Measurements from ENCODE around the gene CCAR1. TPM values are rescaled to one million over a fixed set of nuclear protein-coding genes. Genes with fewer than 3 reads are reported as not detected.
A peak's percentile ranks its signal among the peaks of the same experiment; 100 is the strongest.
"Not testable (repeated sequence)": the region's sequence is repeated elsewhere in the genome, so short reads cannot be mapped to it uniquely, and the experiment has no call there.

The CCAR1 gene
- total RNA-seq, 2 donors from 2014 or later = 30.9 to 68.6 TPM

DNA sequence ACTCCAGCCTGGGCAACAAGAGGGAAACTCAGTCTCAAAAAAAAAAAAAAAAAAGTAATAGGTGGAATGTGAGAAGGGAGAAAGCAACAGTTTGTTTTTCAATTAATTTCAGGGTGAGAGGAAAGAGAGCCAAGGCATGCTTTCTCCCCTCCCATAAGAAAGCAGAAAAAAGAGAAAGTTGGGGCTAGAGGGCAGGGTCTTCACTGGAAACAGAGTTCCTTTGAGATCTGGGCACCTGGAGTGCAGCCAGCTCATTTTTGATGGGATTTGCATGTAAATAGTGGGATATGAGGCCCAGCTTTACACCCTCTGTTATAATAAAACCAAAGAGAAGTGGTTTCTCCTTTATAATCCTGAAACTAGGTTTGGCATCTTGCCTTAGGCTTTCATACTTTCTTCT, 92.5 kb downstream of the CCAR1 start:
- no peaks in the 10 kb centered on the region for H3K36me3 ChIP-seq (replicated peaks in 1 of 2; ENCODE audit: insufficient read depth in 1 of 2, low read depth in 2 of 2)
- H3K9me3 ChIP-seq = no peaks in the 10 kb centered on the region
- intact Hi-C loops (cut with DNase I) = no loop called here
- no peak overlapping the region for H3K27ac ChIP-seq
- H3K4me3 ChIP-seq = no peak overlapping the region
- TF ChIP-seq POLR2A (IDR thresholded peaks at IDR 0.05) = no peak
- TF ChIP-seq, protein P1, sequence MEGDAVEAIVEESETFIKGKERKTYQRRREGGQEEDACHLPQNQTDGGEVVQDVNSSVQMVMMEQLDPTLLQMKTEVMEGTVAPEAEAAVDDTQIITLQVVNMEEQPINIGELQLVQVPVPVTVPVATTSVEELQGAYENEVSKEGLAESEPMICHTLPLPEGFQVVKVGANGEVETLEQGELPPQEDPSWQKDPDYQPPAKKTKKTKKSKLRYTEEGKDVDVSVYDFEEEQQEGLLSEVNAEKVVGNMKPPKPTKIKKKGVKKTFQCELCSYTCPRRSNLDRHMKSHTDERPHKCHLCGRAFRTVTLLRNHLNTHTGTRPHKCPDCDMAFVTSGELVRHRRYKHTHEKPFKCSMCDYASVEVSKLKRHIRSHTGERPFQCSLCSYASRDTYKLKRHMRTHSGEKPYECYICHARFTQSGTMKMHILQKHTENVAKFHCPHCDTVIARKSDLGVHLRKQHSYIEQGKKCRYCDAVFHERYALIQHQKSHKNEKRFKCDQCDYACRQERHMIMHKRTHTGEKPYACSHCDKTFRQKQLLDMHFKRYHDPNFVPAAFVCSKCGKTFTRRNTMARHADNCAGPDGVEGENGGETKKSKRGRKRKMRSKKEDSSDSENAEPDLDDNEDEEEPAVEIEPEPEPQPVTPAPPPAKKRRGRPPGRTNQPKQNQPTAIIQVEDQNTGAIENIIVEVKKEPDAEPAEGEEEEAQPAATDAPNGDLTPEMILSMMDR (IDR thresholded peaks at IDR 0.05) = no peak
- no peak for DNase-seq
- no peaks in the 10 kb centered on the region for H3K27me3 ChIP-seq
- no peak for ATAC-seq
- no peaks in the 10 kb centered on the region for H3K4me1 ChIP-seq

DNA sequence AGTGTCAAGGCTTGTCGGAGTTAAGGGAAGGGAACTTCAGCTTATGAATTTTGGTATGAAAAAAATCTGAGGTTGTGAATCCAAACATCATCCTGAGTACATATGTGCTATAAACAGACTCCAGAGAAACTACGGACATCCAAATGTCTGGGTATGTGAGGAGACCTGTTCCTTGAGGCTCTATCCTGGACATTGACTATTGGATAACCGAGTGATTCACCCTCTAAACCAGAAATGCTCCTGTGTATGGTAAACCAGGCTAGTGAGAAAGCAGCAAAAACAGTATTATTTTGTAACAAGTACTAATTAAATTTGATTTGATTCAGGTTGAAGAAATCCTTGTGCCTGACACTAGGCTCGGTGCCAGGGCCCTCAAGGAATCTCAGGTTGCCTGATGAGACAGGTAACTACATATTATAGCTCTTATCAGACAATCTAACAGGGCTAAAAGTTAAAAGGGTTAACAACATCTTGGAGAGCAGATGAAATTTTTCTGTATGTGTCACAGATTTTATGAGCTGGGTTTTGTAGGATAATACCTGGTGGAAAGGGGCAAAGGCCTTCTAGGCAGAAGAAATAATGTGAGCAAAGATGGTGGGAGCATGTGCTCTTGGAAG, 95.9 kb downstream of the CCAR1 start:
- ATAC-seq (no peak), DNase-seq (no peak)
- no peaks in the 10 kb centered on the region for H3K36me3 ChIP-seq (replicated peaks in 1 of 2; ENCODE audit: insufficient read depth in 1 of 2, low read depth in 2 of 2)
- intact Hi-C loops (cut with DNase I) = no loop called here
- H3K4me1 ChIP-seq = no peaks in the 10 kb centered on the region
- H3K27me3 ChIP-seq = no peaks in the 10 kb centered on the region
- H3K4me3 ChIP-seq = no peak overlapping the region
- WGBS, 2 donors = 64 to 66% methylated on average over 4 of the region's 4 CpGs
- TF ChIP-seq, protein P1 (IDR thresholded peaks at IDR 0.05) = no peak
- TF ChIP-seq POLR2A (IDR thresholded peaks at IDR 0.05) = no peak
- no peak overlapping the region for H3K27ac ChIP-seq
- no peaks in the 10 kb centered on the region for H3K9me3 ChIP-seq

DNA sequence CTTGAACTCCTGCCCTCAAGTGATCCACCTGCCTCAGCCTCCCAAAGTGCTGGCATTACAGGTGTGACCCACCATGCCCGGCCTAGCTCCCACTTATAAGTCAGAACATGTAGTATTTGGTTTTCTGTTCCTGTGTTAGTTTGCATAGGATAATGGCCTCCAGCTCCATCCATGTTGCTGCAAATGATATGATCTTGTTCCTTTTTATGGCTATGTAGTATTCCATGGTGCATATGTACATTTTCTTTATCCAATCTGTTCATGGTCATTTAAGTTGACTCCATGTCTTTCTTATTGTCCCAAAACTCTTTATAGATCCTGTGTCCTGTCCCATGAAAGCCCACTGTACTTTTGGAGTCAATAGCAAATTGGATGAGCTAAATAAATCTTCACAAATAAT, 99.3 kb downstream of the CCAR1 start:
- intact Hi-C loops (cut with DNase I); H3K27me3 ChIP-seq; DNase-seq; H3K9me3 ChIP-seq; H3K36me3 ChIP-seq (replicated peaks in 1 of 2; ENCODE audit: insufficient read depth in 1 of 2, low read depth in 2 of 2); ATAC-seq; H3K27ac ChIP-seq; H3K4me3 ChIP-seq; H3K4me1 ChIP-seq: not testable (repeated sequence)
- WGBS, 2 donors = 82 to 100% methylated on average over 1 of the region's 1 CpG

DNA sequence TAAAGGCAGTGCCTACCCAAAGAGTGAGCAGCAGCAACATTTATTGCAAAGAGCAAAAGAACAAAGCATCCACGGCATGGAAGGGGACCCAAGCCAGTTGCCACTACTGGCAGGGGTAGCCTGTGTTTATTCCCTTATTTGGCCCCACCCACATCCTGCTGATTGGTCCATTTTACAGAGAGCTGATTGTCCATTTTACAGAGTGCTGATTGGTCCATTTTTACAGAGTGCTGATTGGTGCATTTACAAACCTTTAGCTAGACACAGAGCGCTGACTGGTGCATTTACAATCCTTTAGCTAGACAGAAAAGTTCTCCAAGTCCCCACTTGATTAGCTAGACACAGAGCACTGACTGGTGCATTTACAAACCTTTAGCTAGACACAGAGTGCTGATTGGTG, 101.6 kb downstream of the CCAR1 start:
- 90 to 93% methylated on average over 2 of the region's 2 CpGs for WGBS, 2 donors
- H3K27me3 ChIP-seq; H3K36me3 ChIP-seq (replicated peaks in 1 of 2; ENCODE audit: insufficient read depth in 1 of 2, low read depth in 2 of 2); H3K4me1 ChIP-seq; H3K27ac ChIP-seq; ATAC-seq; H3K9me3 ChIP-seq; intact Hi-C loops (cut with DNase I); H3K4me3 ChIP-seq; DNase-seq: not testable (repeated sequence)

DNA sequence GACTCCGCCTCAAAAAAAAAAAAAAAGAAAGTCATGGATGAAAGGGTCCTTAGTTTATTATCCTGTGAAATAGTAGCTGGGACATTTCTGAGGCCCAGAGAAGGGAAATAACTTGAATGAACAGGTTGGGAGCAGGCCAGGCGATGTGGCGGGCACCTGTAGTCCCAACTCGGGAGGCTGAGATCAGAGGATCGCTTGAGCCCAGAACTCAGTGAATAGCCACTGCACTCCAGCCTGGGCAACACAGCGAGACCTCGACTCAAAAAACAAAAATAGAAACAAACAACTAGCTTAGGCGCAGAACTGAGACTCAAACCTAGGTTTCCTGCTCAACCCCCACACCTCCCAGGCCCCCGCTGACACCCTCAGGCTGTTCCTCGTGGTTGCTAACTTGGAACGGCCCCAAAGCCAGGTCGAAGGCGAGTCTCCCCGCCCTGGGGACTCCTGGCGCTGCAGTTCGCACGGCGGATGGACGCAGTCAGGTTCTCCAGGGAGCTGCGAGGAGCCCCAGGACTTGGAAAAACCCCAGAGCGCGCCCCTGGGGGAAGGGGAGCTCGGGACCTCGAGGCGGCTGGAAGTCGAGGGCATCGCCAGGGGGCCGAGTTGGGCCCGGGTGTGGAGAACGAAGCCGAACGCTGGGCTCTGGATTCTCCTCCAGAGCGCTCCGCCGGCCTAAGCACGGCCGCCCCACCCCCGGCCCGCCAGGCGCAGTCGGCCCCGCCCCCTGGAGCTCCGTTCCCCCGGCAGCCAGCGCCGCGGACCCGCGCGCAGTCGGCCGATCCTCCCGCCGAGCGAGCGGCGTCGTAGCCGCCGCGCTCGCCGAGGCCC, 105.9 kb downstream of the CCAR1 start, which contains the start of gene STOX1:
Gene STOX1, plus strand, starts transcription at position 768 of the 828 bp plus-strand sequence. CDS start 93 bp downstream, outside the sequence.
- Histone ChIP-seq H3K9me3 (no peaks in the 10 kb centered on the region), H3K27me3 (no peaks in the 10 kb centered on the region), H3K36me3 (replicated peaks in 1 of 2; ENCODE audit: insufficient read depth in 1 of 2, low read depth in 2 of 2) (no peaks in the 10 kb centered on the region), H3K4me1 (peaks cover 8% of the 10 kb centered on the region), H3K27ac (peak within 1 kb of the TSS in 3 of 4 donors; percentile 57 to 74 (median 61)), H3K4me3 (peak within 1 kb of the TSS; percentile 19 to 25)
- intact Hi-C loops (cut with DNase I) = no loop called here
- ATAC-seq = peak; percentile 91
- 4 to 20% methylated on average over 9 to 48 of the region's 63 CpGs for WGBS, 2 donors
- peak; percentile 57 to 76 (median 63) for DNase-seq
- TF ChIP-seq, protein P1 (IDR thresholded peaks at IDR 0.05) = peak in 2 of 7 experiments; percentile 4 to 6
- TF ChIP-seq POLR2A (IDR thresholded peaks at IDR 0.05) = peak in 1 of 3 donors; percentile 36

DNA sequence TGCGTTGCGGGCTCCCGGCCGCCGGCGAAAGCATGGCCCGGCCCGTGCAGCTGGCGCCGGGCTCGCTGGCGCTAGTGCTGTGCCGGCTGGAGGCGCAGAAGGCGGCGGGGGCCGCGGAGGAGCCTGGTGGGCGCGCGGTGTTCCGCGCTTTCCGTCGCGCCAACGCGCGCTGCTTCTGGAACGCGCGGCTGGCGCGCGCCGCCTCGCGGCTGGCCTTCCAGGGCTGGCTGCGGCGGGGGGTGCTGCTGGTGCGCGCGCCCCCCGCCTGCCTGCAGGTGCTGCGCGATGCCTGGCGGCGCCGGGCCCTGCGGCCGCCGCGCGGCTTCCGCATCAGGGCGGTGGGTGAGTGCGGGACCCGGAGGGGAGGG, 106.5 kb downstream of the CCAR1 start:
- H3K4me1 ChIP-seq; intact Hi-C loops (cut with DNase I); DNase-seq; H3K4me3 ChIP-seq; H3K36me3 ChIP-seq (replicated peaks in 1 of 2; ENCODE audit: insufficient read depth in 1 of 2, low read depth in 2 of 2); H3K9me3 ChIP-seq; H3K27me3 ChIP-seq: not testable (repeated sequence)
- WGBS, 2 donors = 0% methylated on average over 11 of the region's 58 CpGs; no CpG with 5 or more reads in 1 of the 2 donors
- peak; percentile 54 for ATAC-seq
- peak overlapping the region in 3 of 4 donors; percentile 57 to 74 (median 61) for H3K27ac ChIP-seq

DNA sequence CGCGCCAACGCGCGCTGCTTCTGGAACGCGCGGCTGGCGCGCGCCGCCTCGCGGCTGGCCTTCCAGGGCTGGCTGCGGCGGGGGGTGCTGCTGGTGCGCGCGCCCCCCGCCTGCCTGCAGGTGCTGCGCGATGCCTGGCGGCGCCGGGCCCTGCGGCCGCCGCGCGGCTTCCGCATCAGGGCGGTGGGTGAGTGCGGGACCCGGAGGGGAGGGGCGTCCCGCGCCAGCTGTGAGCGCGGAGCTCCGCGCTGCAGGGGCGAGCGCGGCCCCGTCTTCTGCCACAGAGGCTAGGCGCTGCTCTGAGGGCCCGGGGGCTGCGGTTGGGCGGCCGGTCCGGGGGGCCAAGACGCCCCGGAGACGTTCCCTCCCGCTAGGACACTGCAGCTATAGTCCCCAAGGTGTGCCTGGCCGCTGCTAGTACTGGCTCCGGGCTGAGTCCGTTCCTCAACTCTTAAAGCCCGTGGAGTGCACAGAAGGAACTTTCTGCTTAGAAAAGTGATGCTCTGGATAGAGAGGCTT, 107.1 kb downstream of the CCAR1 start:
- 0 to 1% methylated on average over 1 to 11 of the region's 59 CpGs for WGBS, 2 donors
- intact Hi-C loops (cut with DNase I); H3K36me3 ChIP-seq (replicated peaks in 1 of 2; ENCODE audit: insufficient read depth in 1 of 2, low read depth in 2 of 2); H3K27me3 ChIP-seq; H3K9me3 ChIP-seq; H3K27ac ChIP-seq; H3K4me3 ChIP-seq; H3K4me1 ChIP-seq: not testable (repeated sequence)
- DNase-seq (peak; percentile 3 to 22 (median 17)), ATAC-seq (peak; percentile 60)
